Measurements from ENCODE around the gene SLIT3.

DNA sequence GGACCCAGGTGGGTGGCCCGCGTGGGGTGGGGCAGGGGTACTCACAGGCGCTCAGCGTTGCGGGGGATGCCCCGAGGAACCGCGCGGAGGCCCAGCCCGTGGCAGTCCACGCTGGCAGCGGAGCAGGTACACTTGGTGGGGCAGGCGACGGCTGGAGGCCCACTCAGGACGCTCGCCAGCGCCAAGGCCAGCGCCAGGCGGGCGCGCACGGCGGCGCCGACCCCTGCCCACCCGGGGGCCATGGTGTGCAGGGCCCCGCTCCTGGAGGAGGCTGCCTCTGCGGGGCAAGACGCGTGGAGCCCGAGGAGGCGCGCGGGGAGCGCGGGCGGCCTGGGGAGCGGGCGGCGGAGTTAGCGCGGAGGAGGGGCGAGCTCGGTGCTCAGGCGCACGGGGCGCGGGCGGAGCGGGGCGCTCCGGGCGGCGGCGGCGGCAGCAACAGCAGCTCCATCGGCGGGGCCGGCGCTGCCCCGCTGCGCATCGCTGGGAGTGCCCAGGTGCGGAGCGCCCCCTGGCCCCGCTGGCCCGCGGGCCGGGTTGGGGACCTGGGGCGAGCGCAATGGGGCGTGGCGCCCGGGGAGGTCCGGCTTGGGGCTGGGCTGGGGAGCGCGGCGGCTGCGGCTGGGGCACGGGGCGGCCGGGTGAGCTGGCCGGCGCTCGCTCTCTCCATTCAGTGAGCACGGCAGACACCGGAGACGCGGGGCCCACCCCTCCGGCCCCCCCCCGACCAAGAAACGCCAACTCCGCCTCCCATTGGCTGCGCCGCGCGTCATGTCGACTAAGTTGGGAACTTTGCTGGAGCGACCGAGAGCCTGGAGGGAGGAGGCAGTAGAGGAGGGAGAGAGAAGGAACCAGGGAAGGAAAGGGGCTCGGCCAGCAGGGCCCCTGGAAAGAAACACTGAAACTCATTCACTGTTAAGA is at the start of gene SLIT3:
- no peak for TF ChIP-seq POLR2A (IDR thresholded peaks at IDR 0.05; ENCODE audit: low read depth, low read length)
- TF ChIP-seq POLR2AphosphoS5 (IDR thresholded peaks at IDR 0.05; ENCODE audit: low read depth, low read length) = no peak

Measured in GM12891 (cell line).